Ovary (tissue), 9 donors: Measurements from ENCODE around the gene DNAJC3. TPM values are rescaled to one million over a fixed set of nuclear protein-coding genes. Genes with fewer than 3 reads are reported as not detected.

Experiments
- DNase-seq, 5 donors: peaks; one replicate each; pipeline ENCODE4 v3.0.0-alpha.2; 2019 to 2020
- H3K27ac ChIP-seq, 2 donors: fragments of 200-600 bp; one replicate each; pipeline versions ENCODE4 v1.5.1 to v1.8.0; 2019 to 2022
- H3K27me3 ChIP-seq: fragments of 200-600 bp; one replicate; pipeline ENCODE4 v1.8.0; 2022
- H3K36me3 ChIP-seq: fragments of 200-600 bp; sonication (generic); one replicate; pipeline ENCODE4 v1.5.1; 2019
- H3K4me1 ChIP-seq: one replicate; pipeline ENCODE4 v1.8.1; 2013; ENCODE audit warnings: mild to moderate bottlenecking, moderate library complexity; ENCODE audit not compliant: insufficient read depth
- H3K4me3 ChIP-seq: fragments of 200-600 bp; sonication (generic); one replicate; pipeline ENCODE4 v1.5.1; 2017
- H3K9me3 ChIP-seq, 2 donors: fragments of 200-600 bp in 1 of 2; sonication (generic) in 1 of 2; one replicate each; pipeline versions ENCODE4 v1.5.1 to v1.8.1; 2013 to 2019; ENCODE audit warnings: mild to moderate bottlenecking in 1 of 2, moderate library complexity in 1 of 2
- EP300 ChIP-seq: sonication (generic); formaldehyde crosslinking; IDR thresholded peaks from one replicate; pipeline ENCODE4 v1.6.1; 2017; ENCODE audit warnings: antibody characterized with exemption
- POLR2A ChIP-seq: fragments of 450-650 bp; IDR thresholded peaks from one replicate; pipeline ENCODE4 v1.6.1; 2017; ENCODE audit warnings: antibody characterized with exemption, mild to moderate bottlenecking, moderate library complexity
- WGBS, 3 donors: extraction: QIAGEN DNeasy Blood & Tissue Kit in 1 of 3; methylation state at CpG; one replicate each; pipeline versions ENCODE4 v1.1.5 to v1.1.7; 2013 to 2017; 5-methylcytosine and 5-hydroxymethylcytosine counted together
- intact Hi-C, 4 donors: fragments of 100-400 bp; cut with DNase I; formaldehyde crosslinking; loops; one replicate each; pipeline versions ENCODE4 v1.11.0 to v1.15.1; 2022 to 2023
- polyA plus RNA-seq, 2 donors: library from polyadenylated mRNA; stranded (reverse); fragments of 200-250 nt in 1 of 2; fragments of 350-450 nt in 1 of 2; fragmentation: Illumina TruSeq in 1 of 2; extraction: RNeasy Lipid Tissue Mini Kit (QIAGEN cat#74804) in 1 of 2; gene quantifications; one replicate each; pipeline ENCODE4 v1.2.3, GENCODE V29; 2013 to 2014
- total RNA-seq, 7 donors: library from RNA; depleted of rRNA in 2 of 7; stranded (reverse); fragments of >200 nt in 2 of 7; fragmentation: NEBNext Ultra II Directional in 3 of 7; extraction: Animal tissue kit (Norgen Biotek cat#: 25700) in 3 of 7; gene quantifications; one replicate each; pipeline versions ENCODE4 v1.1.0 to v1.2.4, GENCODE V29; 2016 to 2023
- TF ChIP-seq, protein P1 (sequence below), 3 donors: fragments of 450-650 bp in 2 of 3; fragments of 200-600 bp in 1 of 3; IDR thresholded peaks; one replicate each; pipeline versions ENCODE4 v1.5.1 to v1.8.0; 2016 to 2022; ENCODE audit warnings: antibody characterized with exemption in 3 of 3, mild to moderate bottlenecking in 1 of 3
- donor health status: DM: no; HTN: no; CAD: no; lungs with moderate emphysema.
- donor health status: DM: no; HTN: no; CAD: no.
- donor health status: Bipolar disorder and iron deficiency.
- donor health status: DM: yes; HTN: yes; CAD: no.
- donor health status: DM: no; HTN: no; CAD: no.
- donor health status: DM: yes; HTN: yes; CAD: no.

Gene DNAJC3
- total and polyA plus RNA-seq, 9 donors = 13.6 to 56.7 (median 33.4) TPM

GRCh38 chr13:95741584-95742563 lies 64.9 kb downstream of the DNAJC3 start:
- intact Hi-C loops = no loop called here
- 94 to 99% (median 98%) methylated on average over 4 of the region's 4 CpGs for WGBS, 3 donors

GRCh38 chr13:95743192-95743591 lies 66.3 kb downstream of the DNAJC3 start:
- intact Hi-C loops = no loop called here
- H3K27ac ChIP-seq = no peak overlapping the region
- no peak overlapping the region for H3K4me3 ChIP-seq
- WGBS, 3 donors = 93 to 94% (median 94%) methylated on average over 3 of the region's 3 CpGs
- TF ChIP-seq POLR2A (no peak), EP300 (no peak)
- TF ChIP-seq, protein P1, sequence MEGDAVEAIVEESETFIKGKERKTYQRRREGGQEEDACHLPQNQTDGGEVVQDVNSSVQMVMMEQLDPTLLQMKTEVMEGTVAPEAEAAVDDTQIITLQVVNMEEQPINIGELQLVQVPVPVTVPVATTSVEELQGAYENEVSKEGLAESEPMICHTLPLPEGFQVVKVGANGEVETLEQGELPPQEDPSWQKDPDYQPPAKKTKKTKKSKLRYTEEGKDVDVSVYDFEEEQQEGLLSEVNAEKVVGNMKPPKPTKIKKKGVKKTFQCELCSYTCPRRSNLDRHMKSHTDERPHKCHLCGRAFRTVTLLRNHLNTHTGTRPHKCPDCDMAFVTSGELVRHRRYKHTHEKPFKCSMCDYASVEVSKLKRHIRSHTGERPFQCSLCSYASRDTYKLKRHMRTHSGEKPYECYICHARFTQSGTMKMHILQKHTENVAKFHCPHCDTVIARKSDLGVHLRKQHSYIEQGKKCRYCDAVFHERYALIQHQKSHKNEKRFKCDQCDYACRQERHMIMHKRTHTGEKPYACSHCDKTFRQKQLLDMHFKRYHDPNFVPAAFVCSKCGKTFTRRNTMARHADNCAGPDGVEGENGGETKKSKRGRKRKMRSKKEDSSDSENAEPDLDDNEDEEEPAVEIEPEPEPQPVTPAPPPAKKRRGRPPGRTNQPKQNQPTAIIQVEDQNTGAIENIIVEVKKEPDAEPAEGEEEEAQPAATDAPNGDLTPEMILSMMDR (IDR thresholded peaks at IDR 0.05) = no peak
- no peaks in the 10 kb centered on the region for H3K36me3 ChIP-seq
- DNase-seq = no peak
- no peaks in the 10 kb centered on the region for H3K27me3 ChIP-seq
- H3K4me1 ChIP-seq = peaks cover 2% of the 10 kb centered on the region
- no peaks in the 10 kb centered on the region for H3K9me3 ChIP-seq

More at GRCh38 chr13:95741584-95742563, 64.9 kb downstream of the DNAJC3 start:
- H3K9me3 ChIP-seq = no peaks in the 10 kb centered on the region
- H3K27ac ChIP-seq = no peak overlapping the region
- H3K4me3 ChIP-seq = no peak overlapping the region
- peaks cover 2% of the 10 kb centered on the region for H3K4me1 ChIP-seq
- H3K27me3 ChIP-seq = no peaks in the 10 kb centered on the region
- no peak for DNase-seq
- H3K36me3 ChIP-seq = no peaks in the 10 kb centered on the region
- no peak for TF ChIP-seq EP300
- TF ChIP-seq, protein P1 (IDR thresholded peaks at IDR 0.05) = no peak
- no peak for TF ChIP-seq POLR2A

DNA sequence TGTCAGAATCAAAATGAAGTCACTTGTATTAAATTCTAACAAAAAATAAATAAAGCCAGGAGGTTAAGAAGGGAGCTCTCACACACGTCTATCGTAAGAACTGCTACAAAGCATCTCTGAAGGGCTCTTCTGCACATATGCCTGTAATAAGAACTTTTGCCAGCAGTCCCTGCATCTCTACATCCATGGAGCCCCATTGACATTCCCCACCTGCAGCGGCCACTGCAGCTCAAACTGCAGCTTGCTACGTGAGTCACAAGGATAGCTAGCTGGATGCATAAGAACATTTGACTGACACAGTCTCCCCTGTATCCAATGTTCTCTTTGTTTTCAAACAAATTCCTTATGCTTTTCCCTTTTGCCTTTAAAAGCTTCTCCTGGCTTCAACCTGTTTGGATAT lies 68.3 kb downstream of the DNAJC3 start:
- TF ChIP-seq, protein P1 (IDR thresholded peaks at IDR 0.05) = no peak
- no peak for TF ChIP-seq POLR2A
- TF ChIP-seq EP300 = no peak
- H3K4me1 ChIP-seq = peaks cover 2% of the 10 kb centered on the region
- no peak overlapping the region for H3K4me3 ChIP-seq
- intact Hi-C loops = no loop called here
- H3K27me3 ChIP-seq = no peaks in the 10 kb centered on the region
- DNase-seq = no peak
- no peaks in the 10 kb centered on the region for H3K36me3 ChIP-seq
- no peak overlapping the region for H3K27ac ChIP-seq
- 90 to 93% (median 91%) methylated on average over 4 of the region's 4 CpGs for WGBS, 3 donors
- no peaks in the 10 kb centered on the region for H3K9me3 ChIP-seq

DNA sequence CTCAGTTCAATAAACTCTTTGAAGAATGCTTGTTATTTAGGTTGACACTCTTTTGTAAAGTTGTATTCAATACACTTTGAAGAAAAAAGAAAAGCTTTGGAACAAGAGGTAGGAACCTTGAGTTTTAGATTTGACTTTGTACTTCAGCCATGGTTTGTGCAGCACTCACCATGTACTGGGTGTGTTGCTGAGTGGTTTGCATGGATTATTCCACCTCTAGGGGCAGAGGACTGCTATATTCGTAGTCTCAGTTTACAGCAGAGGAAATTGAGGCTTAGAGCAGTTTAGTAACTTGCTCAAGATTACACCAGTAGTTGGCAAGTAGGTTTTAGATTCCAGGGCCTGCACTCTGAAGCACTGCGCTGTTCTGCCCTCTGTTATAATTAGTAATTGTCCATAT lies 68.8 kb downstream of the DNAJC3 start:
- Histone ChIP-seq H3K27ac (no peak overlapping the region), H3K27me3 (no peaks in the 10 kb centered on the region), H3K4me3 (no peak overlapping the region), H3K4me1 (peaks cover 2% of the 10 kb centered on the region), H3K9me3 (no peaks in the 10 kb centered on the region), H3K36me3 (no peaks in the 10 kb centered on the region)
- no peak for TF ChIP-seq EP300
- TF ChIP-seq, protein P1 (IDR thresholded peaks at IDR 0.05) = no peak
- TF ChIP-seq POLR2A = no peak
- no peak for DNase-seq
- intact Hi-C loops = no loop called here
- 91 to 94% (median 92%) methylated on average over 2 of the region's 2 CpGs for WGBS, 3 donors
